ENCODE measurements around the gene FBXO34.

Gene FBXO34

DNA sequence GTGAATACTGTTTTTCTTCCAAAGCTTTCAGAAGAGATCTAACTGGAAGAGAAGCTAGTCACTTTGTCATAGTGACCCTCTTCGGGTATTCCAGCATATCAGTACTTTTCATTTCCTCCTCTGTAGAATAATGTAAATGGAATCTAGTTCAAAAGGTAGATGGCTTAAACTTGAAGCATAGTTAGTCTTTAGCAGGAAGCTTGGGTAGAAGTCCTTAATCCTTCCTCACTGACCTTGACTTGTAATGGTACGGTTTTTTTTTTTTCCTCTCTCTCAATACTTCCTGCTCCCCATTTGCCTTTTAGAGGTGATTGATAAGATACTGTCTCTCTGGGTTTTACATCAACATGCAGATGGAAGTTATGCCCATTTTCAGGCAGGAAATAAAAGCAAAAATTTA lies 1.7 kb downstream of the FBXO34 start:
- DNase-seq: peak; percentile 13

DNA sequence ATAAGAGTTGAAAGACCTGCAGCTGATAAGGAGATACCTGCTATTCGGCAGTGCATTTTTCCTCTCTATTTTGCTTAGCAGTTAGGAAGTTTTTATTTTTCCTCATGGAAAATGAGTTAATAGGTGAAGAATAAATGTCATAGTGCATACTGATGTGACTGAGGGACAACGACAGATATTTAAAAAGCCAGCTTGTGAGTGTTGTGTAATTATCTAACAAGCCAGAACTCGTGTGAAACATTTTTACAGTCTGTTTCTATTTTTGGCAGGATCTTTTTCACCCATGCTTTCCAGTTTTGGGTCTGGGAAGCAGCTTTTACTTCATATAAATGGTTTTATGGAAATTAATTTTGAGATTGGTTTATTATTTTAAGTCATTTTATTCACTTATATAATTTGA lies 2.9 kb downstream of the FBXO34 start:
- DNase-seq: peak; percentile 47

DNA sequence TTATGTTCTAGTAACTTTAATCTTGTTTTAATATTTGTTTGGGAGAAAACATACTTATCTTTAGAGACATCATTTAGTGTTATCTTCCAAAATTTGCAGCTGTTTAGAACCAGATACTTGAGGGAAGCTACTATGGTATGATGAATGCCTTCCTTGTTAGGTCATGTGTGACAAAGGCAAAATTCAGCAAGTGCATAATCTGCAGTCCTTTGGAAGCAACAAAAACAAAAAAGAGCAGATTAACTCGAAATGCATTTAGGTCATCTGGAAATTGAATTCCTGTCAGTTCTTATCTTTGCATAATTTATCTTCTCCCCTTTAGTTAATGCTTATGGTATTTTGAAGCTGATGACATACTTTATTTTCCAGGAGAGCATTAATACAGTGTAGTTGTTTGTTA lies 3.5 kb downstream of the FBXO34 start:
- DNase-seq: peak; percentile 69

DNA sequence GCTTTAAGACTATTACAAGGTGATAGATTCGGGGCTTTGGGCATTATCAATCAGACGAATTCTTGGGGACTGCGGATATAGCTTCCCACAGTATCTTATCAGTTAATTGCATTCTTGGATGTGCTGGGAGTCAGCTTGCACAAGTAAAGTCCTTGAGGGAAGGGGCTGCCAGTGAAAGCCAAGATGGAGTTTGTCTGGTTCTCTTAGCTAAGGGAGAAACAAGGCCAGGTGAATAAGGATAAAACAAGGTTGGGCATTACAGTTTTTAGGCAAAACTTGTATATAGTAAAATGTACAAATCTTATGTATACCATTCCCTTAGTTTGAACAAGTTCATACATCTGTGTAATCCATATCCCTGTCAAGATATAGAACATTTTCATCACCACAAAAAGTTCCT lies 5.5 kb downstream of the FBXO34 start:
- no peak for DNase-seq

DNA sequence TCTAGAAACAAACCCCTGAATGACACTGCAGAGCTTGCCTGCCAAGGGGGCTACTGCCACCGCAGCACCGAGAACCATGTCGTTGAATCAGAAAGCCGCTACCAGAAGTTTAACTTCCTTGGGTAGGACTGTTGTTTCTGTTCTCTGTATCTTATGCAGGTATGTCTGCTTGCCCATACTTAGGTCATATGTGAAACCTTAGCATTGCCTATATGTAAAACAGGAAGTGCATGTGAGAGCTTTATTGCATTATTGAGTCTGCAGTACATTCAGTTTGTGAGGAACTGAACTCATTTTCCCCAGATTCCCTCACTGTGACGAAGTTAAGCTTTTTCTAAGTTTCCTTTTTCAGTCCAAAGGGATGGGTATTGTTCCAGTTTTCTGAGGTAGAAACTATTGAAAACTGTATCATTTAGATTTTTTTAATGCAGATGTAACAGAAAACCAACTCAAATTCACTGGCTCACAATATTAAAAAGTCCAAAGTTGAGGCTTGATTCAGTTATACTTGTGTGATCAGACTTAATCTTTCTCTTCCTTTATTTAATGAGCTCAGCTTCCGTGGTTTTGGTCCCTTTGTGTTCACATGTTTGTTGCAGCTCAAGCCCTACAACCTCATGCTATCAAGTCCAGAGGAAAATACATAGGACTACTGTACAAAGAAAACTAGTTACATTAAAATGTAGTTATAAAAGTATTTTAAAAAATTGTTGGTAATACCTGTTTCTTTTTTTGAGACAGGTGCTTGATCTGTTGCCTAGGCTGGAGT lies 6.9 kb downstream of the FBXO34 start:
- no peak for DNase-seq

DNA sequence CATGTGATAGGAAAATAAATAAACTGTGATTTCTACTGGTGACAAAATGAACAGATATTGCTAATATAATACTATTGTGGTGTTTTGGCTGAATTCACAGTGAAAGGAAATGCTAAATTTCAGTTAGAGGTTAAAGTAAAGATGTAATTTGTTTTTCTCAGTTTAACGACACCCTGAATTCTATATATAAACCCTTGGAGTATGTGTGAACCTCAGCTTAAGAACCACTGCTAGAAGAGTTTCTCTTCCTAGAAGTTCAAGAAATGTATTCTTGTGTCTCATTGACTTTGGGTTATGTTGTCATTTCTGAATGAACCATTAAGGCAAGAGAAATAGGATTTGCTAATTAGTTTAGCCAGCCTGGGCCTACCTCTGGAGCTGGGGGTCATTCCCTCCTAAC lies 8.2 kb downstream of the FBXO34 start:
- no peak for DNase-seq

DNA sequence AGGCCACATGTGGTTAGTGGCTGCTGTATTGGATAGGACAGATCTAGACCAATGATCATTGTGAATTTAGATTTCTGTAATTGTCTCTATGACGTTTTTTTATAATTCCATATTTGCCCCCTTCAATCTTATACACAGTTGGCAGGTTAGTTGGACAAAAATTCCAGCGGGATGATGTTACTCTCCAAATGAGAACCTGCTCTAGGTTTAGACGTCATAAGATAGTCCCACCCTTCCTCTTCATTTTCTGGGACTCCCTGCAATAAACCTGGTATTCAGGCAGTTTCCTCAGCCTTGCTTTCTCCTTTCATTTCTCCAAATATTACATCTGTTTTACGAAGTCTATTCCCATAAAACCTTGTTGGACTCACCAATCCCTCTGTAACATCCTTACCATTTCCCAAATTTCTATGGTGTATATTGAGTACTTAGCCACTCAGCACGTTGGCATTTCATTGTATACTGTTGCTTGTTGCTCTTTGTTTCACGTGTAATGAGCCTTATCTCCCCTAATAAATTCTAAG lies 10.2 kb downstream of the FBXO34 start:
- no peak for DNase-seq

DNA sequence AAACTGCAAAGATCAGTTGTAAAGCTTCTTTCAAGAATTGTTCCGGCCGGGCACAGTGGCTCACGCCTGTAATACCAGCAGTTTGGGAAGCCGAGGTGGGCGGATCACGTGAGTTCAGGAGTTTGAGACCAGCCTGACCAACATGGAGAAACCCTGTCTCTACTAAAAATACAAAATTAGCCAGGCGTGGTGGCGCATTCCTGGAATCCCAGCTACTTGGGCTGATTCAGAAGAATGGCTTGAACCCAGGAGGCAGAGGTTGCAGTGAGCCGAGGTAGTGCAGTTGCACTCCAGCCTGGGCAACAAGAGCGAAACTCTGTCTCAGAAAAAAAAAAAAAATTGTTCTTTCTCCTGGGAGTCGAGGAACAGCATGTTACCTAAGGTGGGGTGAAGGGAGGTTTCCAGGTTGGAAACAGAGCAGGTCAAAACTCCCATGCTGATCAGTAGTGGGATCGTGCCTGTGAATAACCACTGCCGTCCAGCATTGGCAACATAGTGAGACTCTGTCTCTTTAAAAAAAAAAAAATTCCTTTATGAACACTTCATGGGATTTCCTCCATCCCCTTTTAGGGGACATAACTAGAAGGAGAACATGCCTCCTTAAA lies 13.9 kb downstream of the FBXO34 start:
- no peak for DNase-seq

DNA sequence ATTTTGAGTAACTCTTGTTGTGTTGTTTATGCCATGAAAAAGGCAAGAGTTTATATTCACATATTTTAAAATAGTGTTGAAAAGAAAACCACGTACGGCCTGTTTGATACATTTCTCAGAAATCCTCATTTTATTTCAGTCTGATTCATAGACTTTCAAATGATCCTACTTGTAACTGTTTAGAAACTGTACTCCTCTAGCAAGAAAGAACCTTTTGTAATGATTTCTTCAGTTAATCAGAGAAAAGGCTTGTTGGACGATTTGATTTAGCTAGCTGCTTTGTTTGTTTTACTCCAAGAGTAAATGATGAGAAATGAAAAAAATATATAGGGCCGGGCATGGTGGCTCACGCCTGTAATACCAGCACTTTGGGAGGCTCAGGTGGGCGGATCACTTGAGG lies 17.2 kb downstream of the FBXO34 start:
- DNase-seq: no peak

DNA sequence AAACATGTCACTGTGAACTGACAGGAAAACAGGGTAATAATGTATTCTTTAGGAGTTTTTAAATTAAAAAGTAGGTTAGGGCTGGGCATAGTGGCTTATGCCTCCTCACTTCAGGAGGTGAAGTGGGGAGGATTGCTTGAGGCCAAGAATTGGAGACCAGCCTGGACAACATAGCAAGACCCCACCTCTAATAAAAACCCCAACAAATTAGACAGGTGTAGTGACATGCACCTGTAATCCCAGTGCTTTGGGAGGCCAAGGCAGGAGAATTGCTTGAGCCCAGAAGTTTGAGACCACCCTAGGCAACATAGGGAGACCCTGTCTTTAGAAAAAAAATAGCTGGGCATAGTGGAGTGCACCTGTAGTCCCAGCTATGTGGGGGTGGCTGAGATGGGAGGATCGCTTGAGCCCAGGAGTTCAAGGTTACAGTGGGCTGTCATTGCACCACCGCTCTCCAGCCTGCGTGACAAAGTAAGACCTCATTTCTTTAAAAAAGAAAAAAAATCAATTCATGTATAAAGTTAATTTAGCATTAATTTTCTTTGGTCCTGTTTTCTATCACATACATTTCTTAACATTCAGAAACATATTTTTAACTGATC lies 20.4 kb downstream of the FBXO34 start:
- no peak for DNase-seq

DNA sequence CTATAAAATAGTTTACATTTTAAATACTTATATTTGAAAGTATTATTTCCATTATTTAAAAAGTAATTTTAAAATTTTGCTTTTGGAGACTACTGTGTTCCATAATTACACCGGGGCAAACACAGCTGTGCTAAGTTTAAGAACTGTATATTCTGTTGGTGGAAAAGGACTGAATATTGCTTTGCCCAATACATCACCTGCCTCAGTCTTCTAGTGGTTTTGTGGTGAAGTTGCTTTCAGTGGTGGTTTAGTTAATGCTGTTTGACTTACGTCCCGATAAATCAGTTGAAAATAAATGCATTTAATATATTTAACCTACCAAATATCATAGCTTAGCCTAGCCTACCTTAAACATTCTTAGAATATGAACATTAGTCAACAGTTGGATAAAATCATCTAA lies 23.4 kb downstream of the FBXO34 start:
- DNase-seq: no peak

DNA sequence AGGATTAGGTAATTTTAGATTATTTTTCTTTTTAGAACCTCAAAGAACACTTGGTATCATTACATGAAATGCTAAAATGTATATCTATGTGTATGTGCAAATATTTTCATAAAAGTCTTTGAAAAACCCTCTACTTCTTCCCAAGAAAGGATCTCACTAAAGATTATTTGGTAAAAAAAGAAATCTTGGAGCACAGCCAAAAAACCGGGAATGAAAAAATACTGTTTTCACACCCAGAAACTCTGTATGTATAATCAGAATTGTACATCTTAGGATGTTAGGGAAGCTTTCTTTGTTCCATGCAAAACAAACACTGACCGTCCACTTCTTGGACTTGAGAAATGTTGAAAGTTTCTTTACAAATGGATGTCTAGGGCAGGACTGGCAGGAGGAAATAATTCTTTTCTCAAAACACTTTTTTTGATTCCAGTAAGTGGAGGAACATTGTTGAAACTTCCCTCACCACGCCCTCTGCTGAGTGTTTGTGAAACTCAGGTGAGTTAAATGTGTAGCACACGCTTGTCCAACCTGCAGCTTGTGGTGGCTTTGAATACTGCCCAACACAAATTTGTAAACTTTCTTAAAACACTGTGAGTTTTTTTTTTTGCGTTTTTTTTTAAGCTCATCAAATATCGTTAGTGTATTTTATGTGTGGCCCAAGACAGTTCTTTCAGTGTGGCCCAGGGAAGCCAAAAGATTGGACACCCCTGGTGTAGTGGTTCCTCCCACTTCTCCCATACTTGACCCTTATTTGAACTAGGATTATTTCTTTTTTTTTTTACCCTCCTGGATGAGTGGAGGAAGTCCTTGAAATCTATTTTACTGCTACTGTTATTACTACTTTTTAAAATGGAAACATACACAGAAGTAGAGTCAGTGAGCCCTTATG lies 26.6 kb downstream of the FBXO34 start:
- no peak for DNase-seq

DNA sequence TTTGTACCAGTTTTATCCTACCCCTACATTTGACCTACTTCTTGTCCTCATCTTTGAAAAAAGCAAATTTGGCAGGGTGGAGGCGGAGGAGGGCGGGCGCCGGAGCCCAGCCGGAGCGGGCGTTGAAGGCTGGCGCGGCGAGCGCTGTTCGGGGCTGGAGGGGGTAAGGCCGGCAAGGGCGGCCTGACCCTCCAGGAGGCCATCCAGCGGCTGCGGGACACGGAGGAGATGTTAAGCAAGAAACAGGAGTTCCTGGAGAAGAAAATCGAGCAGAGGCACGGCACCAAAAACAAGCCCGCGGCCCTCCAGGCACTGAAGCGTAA lies 27.2 kb downstream of the FBXO34 start:
- DNase-seq: no peak

DNA sequence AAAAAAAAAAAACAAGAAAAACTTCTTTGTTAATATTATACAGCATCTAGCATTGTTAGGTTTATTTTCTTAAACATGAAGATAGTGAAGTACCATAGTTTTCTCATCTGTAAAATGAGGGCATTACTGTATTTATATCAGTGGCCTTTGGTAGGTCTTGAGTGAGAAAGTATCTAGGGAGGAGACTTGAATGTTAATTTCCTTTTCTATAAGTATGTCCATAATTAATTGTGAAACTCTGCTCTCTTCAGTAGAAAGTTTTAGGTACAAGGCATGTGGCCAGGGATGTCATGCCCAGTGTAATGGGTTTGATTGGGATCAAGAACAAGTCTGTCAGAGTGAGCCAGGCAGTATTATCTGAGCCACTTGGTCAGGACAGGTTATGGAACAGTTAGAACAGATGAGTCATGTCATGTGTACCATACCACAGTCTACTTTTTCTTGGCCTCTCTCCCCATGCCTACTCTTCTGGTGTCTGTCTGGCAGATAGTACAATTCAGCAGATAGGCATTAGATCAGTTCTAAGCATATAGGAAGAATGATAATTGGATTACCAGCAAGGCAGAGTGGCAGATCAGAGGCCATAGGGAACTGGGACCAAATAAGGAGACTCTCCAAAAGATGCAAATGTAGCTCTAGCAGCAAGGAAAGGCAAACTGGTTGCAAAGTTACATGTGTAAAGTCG lies 30.4 kb downstream of the FBXO34 start:
- DNase-seq: peak; percentile 97

DNA sequence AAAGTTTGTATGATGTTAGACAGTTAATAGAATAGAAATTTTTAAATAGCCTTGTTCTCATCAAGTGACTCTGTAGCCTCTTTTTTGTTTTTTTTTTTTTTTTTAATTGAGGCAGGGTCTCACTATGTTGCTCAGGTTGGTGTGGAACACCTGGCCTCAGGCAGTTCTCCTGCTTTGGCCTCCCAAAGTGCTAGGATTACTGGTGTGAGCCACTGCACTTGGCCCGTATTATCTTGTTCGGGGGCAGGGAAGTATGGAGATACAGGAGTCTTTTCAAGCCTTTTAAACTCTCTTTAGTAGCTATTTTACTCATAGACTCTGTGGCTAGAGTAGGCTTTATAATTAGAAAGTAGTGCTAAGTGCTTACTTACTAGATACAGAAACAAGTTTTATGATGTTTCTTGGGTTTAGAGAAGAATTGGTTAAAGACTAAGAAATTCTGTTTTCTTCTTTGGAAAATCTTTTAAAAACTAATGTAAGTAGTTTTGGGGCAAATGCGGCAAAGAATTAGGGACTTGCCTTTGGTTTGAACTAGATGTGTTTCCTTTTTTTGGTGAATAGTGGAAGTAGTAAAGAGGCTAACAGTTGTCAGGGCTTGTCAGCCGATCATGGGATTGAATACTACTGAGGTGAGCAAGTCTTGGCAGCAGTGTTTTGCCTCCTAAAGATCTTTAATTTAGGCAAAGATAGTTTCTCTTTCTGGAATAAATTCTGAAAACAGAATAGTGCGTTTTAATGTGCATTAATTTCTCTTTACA lies 31.3 kb downstream of the FBXO34 start:
- peak; percentile 24 for DNase-seq

DNA sequence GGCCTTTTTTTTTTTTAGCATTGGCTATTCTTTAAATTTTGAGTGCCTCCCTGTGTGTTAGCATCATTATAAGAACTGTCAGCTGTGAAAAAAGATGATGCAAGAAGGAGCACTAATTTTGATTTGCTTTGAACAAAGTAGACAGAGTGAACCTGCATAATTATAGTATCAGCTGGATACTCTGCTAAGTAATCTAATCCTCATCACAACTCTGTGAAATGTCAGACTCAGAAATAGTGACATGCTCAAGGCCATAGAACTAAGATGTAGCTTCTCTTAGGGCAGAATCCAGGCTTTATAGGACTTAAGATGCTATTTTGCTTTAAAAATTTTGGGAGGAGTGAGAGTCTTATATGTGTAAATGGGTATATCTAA lies 31.9 kb downstream of the FBXO34 start:
- no peak for DNase-seq

DNA sequence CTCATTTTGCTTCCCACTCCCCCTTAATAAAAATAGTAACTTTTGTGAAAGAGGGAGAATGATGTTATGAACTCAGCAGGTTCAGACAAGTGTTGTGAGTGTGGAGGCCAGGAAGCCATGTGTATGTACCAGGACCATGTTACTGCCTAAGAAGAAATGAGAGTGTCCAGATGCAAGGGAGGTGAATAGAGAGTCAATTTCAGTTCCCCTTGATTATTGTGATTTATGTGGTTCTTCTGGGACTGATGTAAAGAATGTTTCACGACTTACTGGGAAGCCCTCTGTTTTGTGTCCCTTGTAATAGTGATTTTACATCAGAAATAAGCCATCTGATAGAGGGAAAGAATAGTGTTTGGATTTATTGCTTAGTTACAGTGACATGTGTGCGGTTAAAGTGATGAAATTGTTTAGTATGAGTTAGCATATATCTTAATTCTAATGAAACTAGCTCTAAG lies 32.5 kb downstream of the FBXO34 start:
- DNase-seq: no peak

DNA sequence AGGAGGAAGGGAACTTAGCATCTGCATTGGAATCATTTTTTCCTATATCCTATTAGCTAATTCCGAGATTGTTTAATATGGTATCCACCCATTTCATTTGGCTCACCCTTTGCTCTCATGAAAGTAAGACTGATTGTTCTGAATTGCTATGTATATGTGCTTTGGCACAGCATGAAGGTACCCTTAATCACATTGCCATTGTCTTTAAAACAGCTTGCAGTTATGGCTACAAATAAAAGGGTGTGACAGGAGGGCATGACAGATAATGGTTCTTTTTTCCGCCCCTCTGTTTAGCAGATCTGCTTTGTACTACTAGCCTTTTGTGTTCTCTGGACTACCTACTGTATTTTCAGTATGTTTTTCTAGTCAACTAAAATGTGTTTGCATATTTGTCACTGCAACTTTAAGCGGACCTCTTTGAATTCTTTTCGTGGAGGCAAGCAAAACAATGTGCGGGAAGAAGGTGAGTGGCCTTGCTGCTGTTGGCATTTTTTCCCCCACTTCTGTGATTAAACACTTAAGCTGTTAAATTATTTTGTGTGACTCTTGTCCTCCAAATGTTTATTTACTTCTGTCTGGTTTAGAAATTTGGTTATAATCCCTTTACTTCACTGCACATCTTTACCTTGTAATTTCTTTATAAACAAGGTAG lies 35.8 kb downstream of the FBXO34 start:
- DNase-seq: peak; percentile 76

DNA sequence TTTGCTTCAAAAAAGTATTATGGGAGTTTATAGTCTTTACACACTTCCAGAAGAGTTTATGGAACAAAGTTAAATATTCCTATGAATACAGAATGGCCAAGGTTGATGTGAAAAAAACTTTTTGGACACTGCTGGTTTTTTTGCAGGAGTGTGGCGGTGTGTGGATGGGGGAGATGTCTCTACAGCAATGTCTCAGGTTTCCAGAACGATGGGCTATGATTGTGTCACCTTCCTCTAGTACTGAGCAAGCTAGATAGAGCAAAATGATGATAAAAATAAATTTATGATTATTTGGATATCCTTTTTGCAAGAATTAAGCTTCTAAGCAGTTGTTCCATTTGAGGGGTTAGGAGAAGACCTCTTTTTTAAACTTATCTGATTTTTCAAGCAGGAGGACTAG lies 37.9 kb downstream of the FBXO34 start:
- DNase-seq: no peak

DNA sequence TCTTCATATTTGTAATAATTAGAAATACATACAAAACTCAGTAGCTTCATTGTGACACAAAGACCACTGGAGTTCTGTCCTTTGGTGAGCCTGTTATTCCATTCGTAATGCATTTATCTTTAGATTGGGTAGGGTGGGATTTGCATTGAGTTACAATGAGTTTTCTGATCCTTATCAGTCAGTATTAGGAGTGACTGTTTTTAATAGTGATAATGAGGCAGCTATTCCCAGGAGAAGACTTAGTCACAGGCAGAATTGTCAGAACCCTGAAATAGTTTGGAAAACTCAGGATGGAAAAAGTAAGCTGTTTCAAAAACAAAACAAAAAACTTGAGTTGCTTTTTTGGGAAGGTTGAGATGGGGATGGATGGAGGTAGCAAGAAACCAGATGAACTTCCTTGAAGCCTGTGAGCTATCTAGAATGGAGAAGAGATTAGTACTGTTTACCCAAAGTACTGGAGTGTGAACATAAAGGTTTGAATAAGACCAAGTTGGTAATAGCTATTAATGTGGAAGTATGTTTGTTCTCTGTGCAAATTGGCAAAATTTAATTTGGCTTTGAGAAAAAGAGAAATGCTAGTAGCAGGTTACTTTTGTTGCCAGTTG lies 38.6 kb downstream of the FBXO34 start:
- DNase-seq: no peak

All from hematopoietic multipotent progenitor cell treated with erythropoietin and hydrocortisone succinate and interleukin-3 and kit ligand, for 8 days (in vitro differentiated cells).